Esophagus squamous epithelium (tissue), 5 donors: ENCODE data around the gene SLC3A2. TPM values are rescaled to one million over a fixed set of nuclear protein-coding genes. Genes with fewer than 3 reads are reported as not detected.

Source experiments
- DNase-seq: peaks from one replicate; lab custom pipeline; 2025; lab: John Stamatoyannopoulos, UW
- H3K27ac ChIP-seq, 4 donors: fragments of 200-600 bp; sonication (generic); one replicate each; pipeline ENCODE4 v1.5.1; 2016 to 2019; ENCODE audit warnings: mild to moderate bottlenecking in 1 of 4
- H3K27me3 ChIP-seq, 4 donors: fragments of 200-600 bp; sonication (generic); 1 replicate in 3 of 4; 2 replicates in 1 of 4; pipeline versions ENCODE4 v1.5.1 to v1.6.0; 2017 to 2021; ENCODE audit warnings: antibody characterized with exemption in 1 of 4
- H3K36me3 ChIP-seq, 3 donors: fragments of 200-600 bp; sonication (generic); one replicate each; pipeline ENCODE4 v1.5.1; 2016 to 2019
- H3K4me1 ChIP-seq, 3 donors: fragments of 200-600 bp; sonication (generic); one replicate each; pipeline ENCODE4 v1.5.1; 2017 to 2019
- H3K4me3 ChIP-seq, 4 donors: fragments of 200-600 bp; sonication (generic); 1 replicate in 3 of 4; 2 replicates in 1 of 4; pipeline ENCODE4 v1.5.1; 2016 to 2019; ENCODE audit warnings: mild to moderate bottlenecking in 2 of 4, moderate library complexity in 1 of 4
- H3K9me3 ChIP-seq, 3 donors: fragments of 200-600 bp; sonication (generic); one replicate each; pipeline ENCODE4 v1.5.1; 2016 to 2019
- CTCF ChIP-seq, 6 experiments: fragments of 450-650 bp in 4 of 6; fragments of 200-600 bp in 2 of 6; sonication (generic) in 2 of 6; IDR thresholded peaks; one replicate each; pipeline ENCODE4 v1.5.1; 2016 to 2019; ENCODE audit warnings: antibody characterized with exemption in 6 of 6, mild to moderate bottlenecking in 4 of 6, moderate library complexity in 4 of 6
- POLR2A ChIP-seq, 4 donors: fragments of 450-650 bp; IDR thresholded peaks; one replicate each; pipeline ENCODE4 v1.6.1; 2017; ENCODE audit warnings: antibody characterized with exemption in 4 of 4, mild to moderate bottlenecking in 4 of 4, moderate library complexity in 3 of 4
- WGBS, 2 donors: methylation state at CpG; one replicate each; pipeline ENCODE4 v1.1.5; 2018; 5-methylcytosine and 5-hydroxymethylcytosine counted together
- intact Hi-C: fragments of 100-400 bp; cut with DNase I; formaldehyde crosslinking; loops from one replicate; pipeline ENCODE4 v1.15.0; 2022
- total RNA-seq, 4 donors: library from RNA; depleted of rRNA; stranded (reverse); fragments of >200 nt; gene quantifications; one replicate each; pipeline ENCODE4 v1.1.0, GENCODE V29; 2016
- donor health status: DM: yes; HTN: yes; CAD: no.

Gene SLC3A2
- total RNA-seq, 4 donors from 2014 or later, result 132 to 373 (median 153) TPM

GRCh38 chr11:62889484-62890437 lies 9.1 kb downstream of the SLC3A2 start:
- no peaks in the 10 kb centered on the region for H3K27me3 ChIP-seq
- H3K36me3 ChIP-seq, result peaks cover 42 to 53% (median 46%) of the 10 kb centered on the region in 3 donors
- no peak overlapping the region for H3K4me3 ChIP-seq
- no peak for DNase-seq
- 60 to 78% methylated on average over 9 to 11 of the region's 11 CpGs for WGBS, 2 donors
- H3K9me3 ChIP-seq, result no peaks in the 10 kb centered on the region
- H3K4me1 ChIP-seq, result peaks cover 5 to 59% (median 10%) of the 10 kb centered on the region in 3 donors
- H3K27ac ChIP-seq, result peak overlapping the region in 3 of 4 donors; percentile 6 to 23 (median 6)
- intact Hi-C loops, result no loop called here
- no peak for TF ChIP-seq CTCF (IDR thresholded peaks at IDR 0.05)
- TF ChIP-seq POLR2A (IDR thresholded peaks at IDR 0.05), result no peak

GRCh38 chr11:62892077-62892922 lies 11.6 kb downstream of the SLC3A2 start:
- Histone ChIP-seq H3K27ac (no peak overlapping the region), H3K4me3 (no peak overlapping the region), H3K4me1 (peaks cover 0 to 33% (median 3%) of the 10 kb centered on the region in 3 donors), H3K36me3 (peaks cover 17 to 27% (median 22%) of the 10 kb centered on the region in 3 donors), H3K9me3 (no peaks in the 10 kb centered on the region), H3K27me3 (no peaks in the 10 kb centered on the region)
- WGBS, 2 donors, result 83 to 84% methylated on average over 6 to 9 of the region's 10 CpGs
- intact Hi-C loops, result no loop called here
- TF ChIP-seq POLR2A (IDR thresholded peaks at IDR 0.05), result no peak
- TF ChIP-seq CTCF (IDR thresholded peaks at IDR 0.05), result no peak
- no peak for DNase-seq

GRCh38 chr11:62895501-62895900 lies 14.8 kb downstream of the SLC3A2 start:
- Histone ChIP-seq H3K27me3 (no peaks in the 10 kb centered on the region), H3K27ac (peak overlapping the region in 1 of 4 donors; percentile 21), H3K4me3 (no peak overlapping the region), H3K36me3 (no peaks in the 10 kb centered on the region), H3K4me1 (peaks cover 0 to 3% (median 0%) of the 10 kb centered on the region in 3 donors), H3K9me3 (no peaks in the 10 kb centered on the region)
- TF ChIP-seq CTCF (IDR thresholded peaks at IDR 0.05) (no peak), POLR2A (IDR thresholded peaks at IDR 0.05) (no peak)
- DNase-seq, result no peak
- WGBS, 2 donors, result 70 to 82% methylated on average over 6 of the region's 6 CpGs
- intact Hi-C loops, result no loop called here

- peak overlapping the region in 2 of 4 donors; percentile 21 to 55 for H3K27ac ChIP-seq
- no peaks in the 10 kb centered on the region for H3K27me3 ChIP-seq
- no peak overlapping the region for H3K4me3 ChIP-seq
- intact Hi-C loops, result no loop called here
- H3K9me3 ChIP-seq, result no peaks in the 10 kb centered on the region
- WGBS, 2 donors, result 19 to 21% methylated on average over 8 to 10 of the region's 10 CpGs
- no peak for DNase-seq
- no peaks in the 10 kb centered on the region for H3K4me1 ChIP-seq
- no peaks in the 10 kb centered on the region for H3K36me3 ChIP-seq
- no peak for TF ChIP-seq POLR2A (IDR thresholded peaks at IDR 0.05)
- no peak for TF ChIP-seq CTCF (IDR thresholded peaks at IDR 0.05)
Measured at GRCh38 chr11:62896049-62896448, 15.4 kb downstream of the SLC3A2 start.
